Astrocyte (in vitro differentiated cells and primary cell): ENCODE results near the gene APOA1. TPM values are rescaled to one million over a fixed set of nuclear protein-coding genes. Genes with fewer than 3 reads are reported as not detected.

ENCODE experiments used
- DNase-seq: peaks from one replicate; pipeline ENCODE4 v3.0.0-alpha.2; 2010; ENCODE audit warnings: low read depth
- FAIRE-seq: peaks from 2 replicates; lab custom pipeline; 2011; peaks lifted over from hg19 to GRCh38; lab: Jason Lieb, UNC
- H2AFZ ChIP-seq: 2 replicates; pipeline ENCODE4 v1.6.0; 2012; ENCODE audit warnings: low read depth, low read length, inconsistent platforms
- H3K27ac ChIP-seq: 2 replicates; pipeline ENCODE4 v1.5.1; 2011; ENCODE audit warnings: low read depth, low read length, inconsistent platforms
- H3K27me3 ChIP-seq: 2 replicates; pipeline ENCODE4 v1.6.0; 2011; ENCODE audit warnings: low read length, inconsistent platforms; ENCODE audit not compliant: insufficient read depth
- H3K36me3 ChIP-seq: 2 replicates; pipeline ENCODE4 v1.5.1; 2011; ENCODE audit warnings: low read length, inconsistent platforms; ENCODE audit not compliant: insufficient read depth
- H3K4me1 ChIP-seq: 2 replicates; pipeline ENCODE4 v1.5.1; 2011; ENCODE audit warnings: low read length, inconsistent platforms; ENCODE audit not compliant: insufficient read depth
- H3K4me2 ChIP-seq: 2 replicates; pipeline ENCODE4 v1.6.0; 2012; ENCODE audit warnings: low read length, inconsistent platforms
- H3K4me3 ChIP-seq: 2 replicates; pipeline ENCODE4 v1.5.1; 2011; ENCODE audit warnings: low read depth, mild to moderate bottlenecking, low read length, inconsistent platforms; ENCODE audit not compliant: insufficient read depth
- H3K79me2 ChIP-seq: 2 replicates; pipeline ENCODE4 v1.6.0; 2012; ENCODE audit warnings: mild to moderate bottlenecking, low read length, inconsistent platforms; ENCODE audit not compliant: insufficient read depth
- H3K9ac ChIP-seq: 2 replicates; pipeline ENCODE4 v1.6.0; 2012; ENCODE audit warnings: mild to moderate bottlenecking, low read length, inconsistent platforms
- H3K9me3 ChIP-seq: 2 replicates; pipeline ENCODE4 v1.5.1; 2012; ENCODE audit warnings: low read depth, mild to moderate bottlenecking, low read length, inconsistent platforms; ENCODE audit not compliant: insufficient read depth
- H4K20me1 ChIP-seq: 2 replicates; pipeline ENCODE4 v1.6.0; 2012; ENCODE audit warnings: low read length, inconsistent platforms; ENCODE audit not compliant: insufficient read depth
- H3K27ac Mint-ChIP-seq: one replicate; pipeline ENCODE4 v1.8.0; 2021; ENCODE audit warnings: mild to moderate bottlenecking, mixed read lengths; ENCODE audit not compliant: unreplicated experiment
- H3K27me3 Mint-ChIP-seq: one replicate; pipeline ENCODE4 v1.8.0; 2021; ENCODE audit warnings: low read depth, mixed read lengths; ENCODE audit not compliant: unreplicated experiment
- H3K36me3 Mint-ChIP-seq: one replicate; pipeline ENCODE4 v1.8.0; 2021; ENCODE audit warnings: low read depth, mixed read lengths; ENCODE audit not compliant: unreplicated experiment
- H3K4me1 Mint-ChIP-seq: one replicate; pipeline ENCODE4 v1.8.0; 2021; ENCODE audit warnings: low read depth, mixed read lengths; ENCODE audit not compliant: unreplicated experiment
- H3K4me3 Mint-ChIP-seq: one replicate; pipeline ENCODE4 v1.8.0; 2021; ENCODE audit warnings: mild to moderate bottlenecking, moderate library complexity, mixed read lengths; ENCODE audit not compliant: unreplicated experiment
- H3K9me3 Mint-ChIP-seq: one replicate; pipeline ENCODE4 v1.8.0; 2021; ENCODE audit warnings: mild to moderate bottlenecking, mixed read lengths; ENCODE audit not compliant: unreplicated experiment
- CTCF ChIP-seq: IDR thresholded peaks from 2 replicates; pipeline ENCODE4 v1.5.1; 2011; ENCODE audit warnings: low read depth, mild to moderate bottlenecking, inconsistent platforms, low read length, moderate library complexity; ENCODE audit not compliant: insufficient read depth
- EZH2 ChIP-seq: IDR thresholded peaks from 2 replicates; pipeline ENCODE4 v1.6.1; 2012; ENCODE audit warnings: mild to moderate bottlenecking, low read length, inconsistent platforms; ENCODE audit not compliant: insufficient read depth
- total RNA-seq: library from RNA; stranded (reverse); gene quantifications from 2 replicates; pipeline ENCODE4 v1.2.1, GENCODE V29; 2021

Gene APOA1
- total RNA-seq, 1 donor from 2014 or later: 6.0 TPM

GRCh38 chr11:116832350-116833290 is 4.8 kb downstream of the APOA1 start:
- no peak for FAIRE-seq
- no peaks in the 10 kb centered on the region for H3K27me3 ChIP-seq
- DNase-seq: no peak

GRCh38 chr11:116831790-116832349 is 5.6 kb downstream of the APOA1 start:
- H3K9ac ChIP-seq: no peak overlapping the region
- H3K4me1 ChIP-seq: peaks cover 7% of the 10 kb centered on the region
- no peaks in the 10 kb centered on the region for H3K27me3 ChIP-seq
- H3K9me3 Mint-ChIP-seq: no peaks in the 10 kb centered on the region
- FAIRE-seq: no peak
- DNase-seq: no peak
- H3K27me3 Mint-ChIP-seq: peaks cover 27% of the 10 kb centered on the region
- no peak for TF ChIP-seq EZH2
- no peaks in the 10 kb centered on the region for H3K4me1 Mint-ChIP-seq
- no peaks in the 10 kb centered on the region for H3K36me3 Mint-ChIP-seq
- no peaks in the 10 kb centered on the region for H4K20me1 ChIP-seq
- H3K4me2 ChIP-seq: no peak overlapping the region
- H3K4me3 Mint-ChIP-seq: no peak overlapping the region
- H3K9me3 ChIP-seq: no peaks in the 10 kb centered on the region
- no peak overlapping the region for H3K27ac Mint-ChIP-seq
- H2AFZ ChIP-seq: no peak overlapping the region
- H3K27ac ChIP-seq: no peak overlapping the region
- no peaks in the 10 kb centered on the region for H3K79me2 ChIP-seq
- H3K36me3 ChIP-seq: no peaks in the 10 kb centered on the region
- no peak overlapping the region for H3K4me3 ChIP-seq

More at GRCh38 chr11:116832350-116833290, 4.8 kb downstream of the APOA1 start:
- Histone ChIP-seq H4K20me1 (no peaks in the 10 kb centered on the region), H2AFZ (no peak overlapping the region), H3K4me1 (peaks cover 7% of the 10 kb centered on the region), H3K27ac (no peak overlapping the region), H3K9ac (no peak overlapping the region), H3K4me2 (no peak overlapping the region), H3K4me3 (no peak overlapping the region), H3K9me3 (no peaks in the 10 kb centered on the region), H3K79me2 (no peaks in the 10 kb centered on the region), H3K36me3 (no peaks in the 10 kb centered on the region)
- no peak overlapping the region for H3K27ac Mint-ChIP-seq
- H3K27me3 Mint-ChIP-seq: peaks cover 27% of the 10 kb centered on the region
- TF ChIP-seq EZH2 (no peak), CTCF (no peak)
- no peak overlapping the region for H3K4me3 Mint-ChIP-seq
- peaks cover 4% of the 10 kb centered on the region for H3K4me1 Mint-ChIP-seq
- H3K9me3 Mint-ChIP-seq: no peaks in the 10 kb centered on the region
- no peaks in the 10 kb centered on the region for H3K36me3 Mint-ChIP-seq

GRCh38 chr11:116830184-116830912 is 7.1 kb downstream of the APOA1 start:
- TF ChIP-seq EZH2 (no peak), CTCF (no peak)

More at GRCh38 chr11:116830184-116830912, 7.1 kb downstream of the APOA1 start:
- H3K27ac ChIP-seq: no peak overlapping the region
- no peaks in the 10 kb centered on the region for H3K36me3 ChIP-seq
- H3K36me3 Mint-ChIP-seq: no peaks in the 10 kb centered on the region
- peaks cover 36% of the 10 kb centered on the region for H3K27me3 Mint-ChIP-seq
- H4K20me1 ChIP-seq: no peaks in the 10 kb centered on the region
- no peak overlapping the region for H3K4me3 ChIP-seq
- H3K9me3 Mint-ChIP-seq: no peaks in the 10 kb centered on the region
- no peak for DNase-seq
- H3K9ac ChIP-seq: no peak overlapping the region
- no peak overlapping the region for H3K4me3 Mint-ChIP-seq
- H3K4me1 ChIP-seq: peaks cover 2% of the 10 kb centered on the region
- no peaks in the 10 kb centered on the region for H3K4me1 Mint-ChIP-seq
- no peak for FAIRE-seq
- H3K4me2 ChIP-seq: no peak overlapping the region
- no peak overlapping the region for H2AFZ ChIP-seq
- H3K27me3 ChIP-seq: no peaks in the 10 kb centered on the region
- H3K27ac Mint-ChIP-seq: no peak overlapping the region
- no peaks in the 10 kb centered on the region for H3K9me3 ChIP-seq
- H3K79me2 ChIP-seq: no peaks in the 10 kb centered on the region
